GM21515 (cell line): ENCODE measurements around the gene CCDC83.
"Not testable (repeated sequence)": the region's sequence is repeated elsewhere in the genome, so short reads cannot be mapped to it uniquely, and the experiment has no call there.

Source experiments
- ATAC-seq: cut with Tn5 transposase; IDR thresholded peaks from one replicate; pipeline ENCODE4 v1.9.1; 2021; ENCODE audit not compliant: unreplicated experiment

Gene CCDC83

DNA sequence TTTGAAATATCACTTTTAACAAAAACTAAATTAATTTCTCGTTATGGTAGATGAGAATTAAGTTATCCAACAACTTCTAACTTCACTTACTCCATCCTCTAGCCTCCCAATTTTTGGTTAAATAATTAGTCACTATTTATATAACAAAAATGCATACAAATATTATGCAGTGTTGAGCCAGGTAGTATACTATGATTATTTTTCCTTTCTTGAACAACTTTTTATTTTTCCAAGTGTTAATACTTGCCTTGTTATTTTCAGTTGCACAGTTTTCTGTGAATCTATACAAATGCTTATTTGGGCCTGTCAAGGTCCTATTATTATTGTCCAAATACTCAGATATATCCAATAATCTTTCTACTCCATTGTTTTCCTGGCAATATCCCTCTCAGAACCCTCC, 19.9 kb upstream of the CCDC83 start:
- no peak for ATAC-seq

DNA sequence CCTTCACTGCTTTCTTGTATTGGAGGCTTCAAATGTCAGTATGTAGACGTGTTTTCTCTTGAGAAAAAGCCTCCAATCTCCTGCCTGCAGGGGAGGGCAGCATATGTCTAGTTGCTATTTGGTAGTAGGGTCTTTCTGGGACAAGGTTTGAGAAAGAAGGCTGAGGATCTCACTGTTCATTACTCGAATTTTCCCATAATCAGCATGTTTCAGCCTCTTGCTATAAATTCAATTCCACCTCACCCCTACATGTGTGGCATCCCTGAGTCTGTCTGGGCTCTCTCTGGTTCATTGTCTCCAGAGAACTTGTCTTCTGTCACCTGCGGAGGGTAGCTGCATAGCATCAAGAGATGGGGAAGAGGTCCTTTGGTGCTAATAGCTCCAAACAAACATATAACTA, 19.5 kb upstream of the CCDC83 start:
- no peak for ATAC-seq

DNA sequence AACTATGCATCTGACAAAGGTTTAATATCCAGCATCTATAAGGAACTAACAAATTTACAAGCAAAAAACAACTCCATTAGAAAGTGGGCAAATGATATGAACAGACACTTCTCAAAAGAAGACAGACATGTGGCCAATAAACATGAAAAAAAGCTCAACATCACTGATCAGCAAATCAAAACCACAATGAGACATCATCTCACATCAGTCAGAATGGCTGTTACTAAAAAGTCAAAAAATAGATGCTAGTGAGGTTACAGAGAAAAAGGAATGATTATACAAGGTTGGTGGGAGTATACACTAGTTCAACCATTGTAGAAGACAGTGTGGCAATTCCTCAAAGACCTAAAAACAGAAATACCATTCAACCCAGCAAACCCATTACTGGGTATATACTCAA, 14.3 kb upstream of the CCDC83 start:
- not testable (repeated sequence) for ATAC-seq

GRCh38 chr11:85843929-85844328, 11.3 kb upstream of the CCDC83 start:
- ATAC-seq, result no peak

DNA sequence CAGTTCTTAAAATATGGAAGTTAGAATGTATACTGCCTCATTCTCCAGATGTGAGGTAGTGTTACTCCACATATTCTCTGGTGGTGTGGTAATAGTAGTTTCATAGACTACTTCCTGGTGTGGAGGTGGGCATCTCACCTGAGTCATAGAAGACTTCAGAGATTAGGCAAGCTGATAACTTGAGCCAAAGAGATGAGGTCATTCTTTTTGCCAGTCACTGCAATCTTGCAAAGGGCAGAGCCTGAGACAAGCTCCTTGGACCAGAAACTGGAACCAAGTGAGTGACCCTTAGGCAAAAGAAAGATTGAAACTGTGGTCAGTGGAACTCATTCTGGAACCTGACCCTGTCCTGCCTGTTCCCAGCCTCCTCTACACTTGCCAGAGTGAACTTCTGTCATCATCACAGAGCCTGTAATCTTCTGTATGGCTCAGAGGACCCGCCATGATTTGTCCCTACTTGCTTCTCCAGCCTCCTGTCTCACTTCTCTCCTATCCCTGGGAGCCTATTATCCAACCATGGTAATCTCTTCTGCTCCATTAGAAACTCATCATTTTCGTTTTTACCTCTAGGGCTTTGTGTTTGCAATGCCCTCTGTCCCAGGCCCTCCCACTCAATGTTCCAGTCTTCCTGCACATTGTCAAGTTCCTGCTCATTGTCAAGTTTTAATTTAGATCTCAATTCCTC, 10.6 kb upstream of the CCDC83 start:
- ATAC-seq, result no peak

DNA sequence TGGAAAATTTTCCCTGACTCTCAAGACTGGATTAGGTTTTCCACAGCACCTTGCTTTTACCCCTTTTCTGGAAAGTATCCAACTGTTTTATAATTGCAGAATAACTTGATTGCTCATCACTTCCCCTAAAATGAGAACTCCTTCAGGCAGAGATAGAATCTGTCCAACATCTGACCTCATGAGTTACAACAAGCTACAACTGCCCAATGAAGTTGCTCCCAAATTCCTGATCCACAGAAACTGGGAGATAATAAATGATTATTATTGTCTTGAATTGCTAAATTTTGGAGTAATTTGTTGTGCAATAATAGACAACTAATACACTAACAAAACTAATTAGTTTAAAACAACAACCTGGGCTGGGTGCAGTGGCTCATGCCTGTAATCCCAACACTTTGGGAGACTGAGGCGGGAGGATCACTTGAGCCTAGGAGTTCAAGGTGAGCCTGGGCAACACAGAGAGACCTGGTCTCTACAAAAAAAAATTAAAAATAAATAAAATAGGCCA, 10.0 kb upstream of the CCDC83 start:
- ATAC-seq, result no peak

DNA sequence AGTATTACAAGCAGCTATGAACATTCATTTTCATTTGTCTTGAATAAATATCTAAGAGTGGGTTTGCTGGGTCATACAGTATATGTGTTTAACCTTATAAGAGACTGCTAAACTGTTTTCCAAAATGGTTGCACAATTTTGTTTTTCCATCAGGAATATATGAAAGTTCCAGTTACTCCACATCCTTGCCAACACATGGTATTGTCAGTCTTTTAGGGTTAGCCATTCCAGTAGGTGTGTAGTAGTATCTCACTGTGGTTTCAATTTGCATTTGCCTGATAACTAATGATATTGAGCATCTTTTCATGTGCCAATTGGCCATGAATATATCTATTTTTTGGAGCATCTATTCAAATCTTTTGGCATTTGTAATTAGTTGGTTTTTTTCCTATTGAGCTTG, 7.7 kb upstream of the CCDC83 start:
- no peak for ATAC-seq

- ATAC-seq, result no peak
These were observed 7.2 kb upstream of the CCDC83 start for GRCh38 chr11:85848006-85848405.

DNA sequence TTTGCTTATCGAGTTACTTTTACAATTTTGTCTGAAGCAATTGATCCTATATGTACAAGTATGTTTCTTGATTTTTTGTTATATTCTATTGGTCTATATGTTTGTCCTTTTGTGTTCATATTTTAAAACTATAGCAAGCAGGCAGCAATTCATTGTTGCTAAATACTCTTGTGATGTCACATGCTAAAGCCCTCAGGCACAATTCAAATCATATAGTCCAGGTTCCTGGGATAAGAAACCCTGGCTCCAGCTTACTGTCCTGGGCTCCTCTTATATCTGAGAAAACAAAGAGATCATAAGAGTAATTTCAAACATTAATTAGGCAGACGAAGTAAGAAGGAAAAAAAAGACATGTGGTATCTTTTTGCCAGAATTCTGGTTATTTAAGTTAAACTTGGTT, 6.6 kb upstream of the CCDC83 start:
- no peak for ATAC-seq

DNA sequence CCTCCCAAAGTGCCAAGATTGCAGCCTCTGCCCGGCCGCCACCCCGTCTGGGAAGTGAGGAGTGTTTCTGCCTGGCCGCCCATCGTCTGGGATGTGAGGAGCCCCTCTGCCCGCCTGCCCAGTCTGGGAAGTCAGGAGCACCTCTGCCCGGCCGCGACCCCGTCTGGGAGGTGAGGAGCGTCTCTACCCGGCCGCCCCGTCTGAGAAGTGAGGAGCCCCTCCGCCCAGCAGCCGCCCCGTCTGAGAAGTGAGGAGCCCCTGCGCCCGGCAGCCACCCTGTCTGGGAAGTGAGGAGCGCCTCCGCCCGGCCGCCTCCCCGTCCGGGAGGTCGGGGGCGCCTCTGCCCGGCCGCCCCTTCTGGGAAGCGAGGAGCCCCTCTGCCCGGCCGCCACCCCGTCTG, 2.4 kb upstream of the CCDC83 start:
- not testable (repeated sequence) for ATAC-seq

- ATAC-seq, result not testable (repeated sequence)
These were observed 1.6 kb upstream of the CCDC83 start for GRCh38 chr11:85853541-85853940.

DNA sequence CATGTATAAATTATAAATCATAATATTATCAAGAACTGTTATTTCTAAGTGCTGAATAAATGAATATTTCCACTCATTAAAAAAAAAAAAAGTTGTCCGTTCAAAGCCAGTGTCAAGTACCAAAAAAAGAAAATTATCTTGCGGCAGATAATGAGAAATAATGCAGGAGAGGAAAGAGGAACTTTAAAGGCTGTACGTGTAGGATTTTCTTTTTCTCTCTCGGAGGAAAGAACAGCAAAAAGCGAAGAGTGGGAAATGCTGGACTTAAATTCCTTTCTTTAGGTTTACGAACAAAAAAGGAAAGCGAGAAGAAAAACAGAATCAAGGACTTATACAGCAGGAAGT, 999 bp upstream of the CCDC83 start:
- ATAC-seq, result no peak

GRCh38 chr11:85854557-85855340, 434 bp upstream of the CCDC83 start:
- ATAC-seq, result peak; percentile 99

DNA sequence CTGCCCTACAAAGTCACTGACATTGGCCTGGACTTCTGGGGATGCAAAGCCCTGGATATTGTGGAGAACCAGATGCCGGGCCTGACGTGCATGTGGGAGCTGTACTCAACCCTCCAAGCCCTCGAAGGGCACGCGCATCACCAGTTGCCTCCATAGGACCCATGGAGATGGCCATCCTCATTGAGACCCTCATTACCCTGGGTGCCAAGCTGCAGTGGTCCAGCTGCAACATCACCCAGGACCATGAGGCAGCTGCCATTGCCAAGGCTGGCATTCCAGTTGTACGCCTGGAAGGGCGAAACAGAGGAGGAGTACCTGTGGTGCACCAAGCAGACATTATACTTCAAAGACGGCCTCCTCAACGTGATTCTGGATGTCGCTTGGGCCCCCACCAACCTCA, 1.9 kb downstream of the CCDC83 start:
- ATAC-seq, result no peak

- ATAC-seq, result not testable (repeated sequence)
These were observed 4.4 kb downstream of the CCDC83 start for GRCh38 chr11:85859541-85859940.

GRCh38 chr11:85863855-85864254, 8.7 kb downstream of the CCDC83 start:
- no peak for ATAC-seq

- ATAC-seq, result no peak
These were observed 11.1 kb downstream of the CCDC83 start for GRCh38 chr11:85866137-85866827.

DNA sequence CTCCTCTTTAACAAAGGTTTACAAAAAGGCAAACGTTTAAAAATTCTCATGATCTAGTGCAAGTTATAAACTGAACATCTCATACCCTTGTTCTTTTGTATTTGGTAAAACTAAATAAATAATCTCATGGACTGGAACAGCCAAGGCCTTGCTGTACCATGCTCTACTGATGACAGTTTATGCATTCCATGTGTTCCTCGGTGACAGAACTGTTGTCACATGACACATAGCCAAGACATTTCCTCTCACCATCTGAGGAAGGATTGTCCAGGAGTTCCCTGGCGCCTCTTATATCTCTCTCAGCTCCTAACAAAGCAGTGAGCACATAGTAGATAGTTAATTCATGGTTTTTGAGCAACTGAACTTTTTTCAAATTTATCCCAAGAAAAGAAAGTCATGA, 12.6 kb downstream of the CCDC83 start:
- no peak for ATAC-seq

GRCh38 chr11:85869781-85870180, 14.6 kb downstream of the CCDC83 start:
- no peak for ATAC-seq

DNA sequence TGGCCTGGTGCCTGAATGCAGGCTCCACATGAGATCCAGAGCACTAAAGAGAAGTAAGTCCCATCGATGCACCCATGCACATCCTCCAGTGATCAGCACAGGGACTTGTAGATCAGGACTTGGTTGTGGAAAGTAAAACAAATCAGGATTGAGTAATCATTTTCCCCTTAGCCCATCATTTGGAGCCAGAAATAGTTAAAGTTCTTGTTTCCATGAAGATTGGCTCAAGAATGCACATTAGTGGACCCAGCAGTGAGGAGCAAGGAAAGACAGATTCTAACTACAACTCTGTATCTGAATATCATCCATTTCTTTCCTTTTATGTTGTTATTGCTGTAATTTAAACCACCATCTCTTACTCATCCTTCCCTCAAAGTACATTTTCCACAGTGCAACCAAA, 19.1 kb downstream of the CCDC83 start:
- no peak for ATAC-seq

DNA sequence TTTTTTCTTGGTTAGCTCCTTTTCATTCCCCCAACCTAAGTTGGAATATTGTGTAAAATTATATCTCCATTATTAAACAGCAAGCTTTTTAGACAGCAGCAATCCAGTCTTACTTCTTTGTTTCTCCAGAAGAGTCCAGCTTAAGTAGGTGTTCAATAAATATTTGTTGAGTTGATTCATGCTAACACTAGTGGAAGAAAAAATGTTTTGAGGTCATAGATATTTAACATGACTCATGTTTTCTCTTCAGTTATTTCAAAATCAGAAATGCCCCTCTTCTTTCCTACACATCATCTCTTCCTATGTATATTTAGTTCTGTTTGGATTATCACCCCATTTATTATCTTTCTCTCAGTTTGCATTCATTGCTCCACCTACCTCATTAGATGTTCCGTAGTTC, 20.3 kb downstream of the CCDC83 start:
- no peak for ATAC-seq

DNA sequence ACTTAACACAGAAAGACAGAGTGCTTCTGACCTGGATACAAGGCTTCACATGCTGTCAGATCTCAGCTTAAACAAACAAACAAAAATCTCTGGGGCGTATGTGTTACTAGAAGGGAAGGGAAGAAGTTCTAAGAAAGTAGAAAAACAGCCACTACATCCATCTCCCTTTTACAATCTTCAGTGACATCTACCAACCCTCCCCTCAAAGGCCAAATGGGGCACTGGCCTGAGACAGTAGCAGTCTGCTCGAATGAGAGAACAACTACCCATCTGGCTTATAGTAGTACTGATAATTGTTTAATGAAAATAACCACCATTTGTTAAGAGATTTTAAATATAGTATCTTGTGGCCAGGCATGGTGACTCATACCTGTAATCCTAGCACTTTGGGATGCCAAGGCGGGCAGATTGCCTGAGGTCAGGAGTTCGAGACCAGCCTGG, 29.4 kb downstream of the CCDC83 start:
- no peak for ATAC-seq
